Parietal lobe (tissue), 2 donors: ENCODE results near the gene UQCR10. TPM values are rescaled to one million over a fixed set of nuclear protein-coding genes. Genes with fewer than 3 reads are reported as not detected.

Experiments used
- small RNA-seq: library from RNA; depleted of rRNA; stranded (forward); fragments of <200 nt; gene quantifications from one replicate; pipeline ENCODE3, GENCODE V24; 2014; ENCODE audit warnings: low replicate concordance
- total RNA-seq: library from RNA; depleted of rRNA; stranded (reverse); fragments of >200 nt; gene quantifications from one replicate; pipeline ENCODE4 v1.2.3, GENCODE V29; 2014

Gene UQCR10
- 35.4 TPM for total RNA-seq

DNA sequence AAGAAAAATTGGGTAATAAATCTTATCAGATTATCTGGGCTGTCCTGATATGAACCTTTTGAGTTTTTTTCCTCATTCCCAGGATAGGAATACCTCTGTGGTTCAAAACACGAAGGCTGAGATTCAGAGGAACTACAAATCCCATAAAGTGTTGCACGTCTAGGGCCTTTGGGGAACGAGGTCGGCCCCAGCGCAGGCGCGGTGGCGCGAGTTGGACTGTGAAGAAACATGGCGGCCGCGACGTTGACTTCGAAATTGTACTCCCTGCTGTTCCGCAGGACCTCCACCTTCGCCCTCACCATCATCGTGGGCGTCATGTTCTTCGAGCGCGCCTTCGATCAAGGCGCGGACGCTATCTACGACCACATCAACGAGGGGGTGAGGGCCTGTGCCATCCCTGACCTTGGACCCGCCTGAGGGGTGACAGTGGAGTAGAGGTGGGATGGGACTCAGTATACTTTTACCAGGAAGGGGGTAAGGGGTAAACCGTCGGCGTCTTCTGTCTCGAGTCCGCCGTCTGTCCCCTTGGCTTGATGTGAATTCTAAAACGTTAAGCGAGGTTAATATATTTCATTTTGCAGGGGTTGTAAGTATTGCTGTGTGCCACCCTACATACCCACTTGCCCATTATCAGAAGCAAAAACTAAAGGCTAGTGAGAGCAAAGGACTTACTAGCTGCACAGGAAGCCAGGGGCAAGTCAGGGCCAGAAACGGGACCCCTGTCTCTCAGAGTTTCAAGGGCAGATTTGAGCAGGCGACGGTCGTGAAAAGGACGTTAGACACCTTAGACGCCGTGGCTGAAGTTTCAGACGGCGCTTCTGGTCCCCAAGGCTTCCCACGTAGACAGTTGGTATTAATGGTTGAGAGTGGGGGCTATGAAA, at the start of gene UQCR10:
Gene UQCR10 (plus strand): TSS at position 199 of the 881 bp plus-strand sequence. CDS start 30 bp downstream, at position 229.

DNA sequence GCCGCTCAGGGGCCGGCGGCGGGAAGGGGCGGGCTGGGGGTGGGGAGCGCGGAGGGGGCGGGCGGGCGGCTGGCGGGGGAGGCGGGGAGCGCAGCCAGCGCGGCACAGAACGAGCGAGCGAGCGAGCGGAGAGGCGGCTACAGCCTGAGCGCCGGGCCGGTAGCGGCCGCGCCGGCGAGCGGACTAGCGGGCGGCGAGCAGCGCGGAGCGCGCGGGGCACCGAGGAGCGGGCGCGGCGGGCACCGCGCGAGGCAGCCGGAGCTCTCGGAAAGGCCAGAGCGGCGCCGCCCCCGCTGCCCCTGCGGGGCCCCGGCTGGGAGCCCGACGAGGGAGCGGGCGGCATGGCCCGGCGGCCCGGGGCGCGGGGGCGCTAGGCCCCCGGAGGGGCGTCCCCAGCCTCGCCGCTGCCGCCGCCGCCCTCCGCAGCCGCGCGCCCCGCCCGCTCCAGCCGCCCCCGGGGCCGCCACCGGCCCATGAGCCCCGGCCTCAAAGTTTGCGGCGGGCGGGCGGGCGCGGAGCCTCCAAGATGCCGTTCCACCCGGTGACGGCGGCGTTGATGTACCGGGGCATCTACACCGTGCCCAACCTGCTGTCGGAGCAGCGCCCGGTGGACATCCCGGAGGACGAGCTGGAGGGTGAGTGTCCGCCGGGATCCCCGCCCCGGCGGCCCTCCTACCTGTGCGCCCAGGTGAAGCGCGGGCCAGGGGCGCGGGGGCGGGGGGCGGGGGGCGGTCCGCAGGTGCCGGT, 47.1 kb upstream of the UQCR10 start, which contains the start of gene CABP7:
Gene CABP7 (plus strand): TSS at position 105 of the 747 bp plus-strand sequence. CDS start 422 bp downstream, at position 527.

DNA sequence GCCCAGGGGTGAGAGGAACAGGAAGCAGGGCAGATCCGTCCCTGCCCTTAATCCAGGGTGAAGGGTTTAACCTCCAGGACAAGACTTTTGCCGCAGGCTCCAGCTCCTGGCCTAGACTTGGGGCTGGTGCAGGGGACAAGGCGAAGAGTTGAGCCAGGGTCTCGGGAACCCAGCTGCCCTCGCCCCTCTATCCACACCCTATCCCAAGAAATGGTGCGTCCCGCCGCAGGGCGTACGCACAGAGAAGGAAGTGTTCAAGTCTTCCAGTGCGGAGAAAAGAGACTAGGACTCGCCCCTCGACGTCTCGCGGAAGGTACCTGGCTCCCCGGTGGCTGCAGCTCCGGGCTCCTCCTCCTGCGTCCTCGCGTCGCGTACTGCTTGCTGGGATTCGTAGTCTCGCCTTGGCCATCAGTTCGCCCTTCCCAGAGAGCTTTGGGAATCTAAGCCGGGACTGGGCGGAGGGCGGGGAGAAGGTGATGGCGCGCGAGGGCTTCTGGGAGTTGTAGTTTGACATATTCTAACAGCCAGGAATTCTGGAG, 468 bp upstream of the UQCR10 start, which contains the start of gene ZMAT5:
Gene ZMAT5 (minus strand): TSS at position 376 of the 539 bp plus-strand sequence. CDS start 18,463 bp downstream, outside the sequence.

Small RNA genes within 50 kb of the gene (small RNA-seq; reads per million reads assigned to genes)
- gene RF00019: not detected

Other genes starting within 250 kb of the UQCR10 start
- 67.0 TPM for gene THOC5, start 213.6 kb upstream of the UQCR10 start, total RNA-seq
- gene NIPSNAP1, start 186.3 kb upstream of the UQCR10 start, total RNA-seq: 93.3 TPM
- 43.8 TPM for gene NF2, start 163.7 kb upstream of the UQCR10 start, total RNA-seq
- 1.9 TPM for gene CABP7, start 47.4 kb upstream of the UQCR10 start, total RNA-seq
- gene ZMAT5, start 362 bp upstream of the UQCR10 start, total RNA-seq: 11.9 TPM
- gene ASCC2, start 70.9 kb downstream of the UQCR10 start, total RNA-seq: 45.7 TPM
- gene MTMR3, start 115.8 kb downstream of the UQCR10 start, total RNA-seq: 132 TPM